C4-2B (cell line): ENCODE measurements around the gene SLC39A7.

Experiments used
- ZFX ChIP-seq: fragments of 450-650 bp; IDR thresholded peaks from 2 replicates; pipeline ENCODE4 v1.6.1; 2017
- TF ChIP-seq, protein P1 (sequence below): fragments of 450-650 bp; conservative IDR thresholded peaks from 2 replicates; pipeline ENCODE4 v1.5.1; 2017; ENCODE audit warnings: mild to moderate bottlenecking

- TF ChIP-seq, protein P1, sequence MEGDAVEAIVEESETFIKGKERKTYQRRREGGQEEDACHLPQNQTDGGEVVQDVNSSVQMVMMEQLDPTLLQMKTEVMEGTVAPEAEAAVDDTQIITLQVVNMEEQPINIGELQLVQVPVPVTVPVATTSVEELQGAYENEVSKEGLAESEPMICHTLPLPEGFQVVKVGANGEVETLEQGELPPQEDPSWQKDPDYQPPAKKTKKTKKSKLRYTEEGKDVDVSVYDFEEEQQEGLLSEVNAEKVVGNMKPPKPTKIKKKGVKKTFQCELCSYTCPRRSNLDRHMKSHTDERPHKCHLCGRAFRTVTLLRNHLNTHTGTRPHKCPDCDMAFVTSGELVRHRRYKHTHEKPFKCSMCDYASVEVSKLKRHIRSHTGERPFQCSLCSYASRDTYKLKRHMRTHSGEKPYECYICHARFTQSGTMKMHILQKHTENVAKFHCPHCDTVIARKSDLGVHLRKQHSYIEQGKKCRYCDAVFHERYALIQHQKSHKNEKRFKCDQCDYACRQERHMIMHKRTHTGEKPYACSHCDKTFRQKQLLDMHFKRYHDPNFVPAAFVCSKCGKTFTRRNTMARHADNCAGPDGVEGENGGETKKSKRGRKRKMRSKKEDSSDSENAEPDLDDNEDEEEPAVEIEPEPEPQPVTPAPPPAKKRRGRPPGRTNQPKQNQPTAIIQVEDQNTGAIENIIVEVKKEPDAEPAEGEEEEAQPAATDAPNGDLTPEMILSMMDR, result no peak
- TF ChIP-seq ZFX, result no peak
Observed at GRCh38 chr6:33236328-33236727, 35.7 kb downstream of the SLC39A7 start.
